Hypothalamus (tissue), 51 donors: ENCODE results near the gene RNF2.
A peak's percentile ranks its signal among the peaks of the same experiment; 100 is the strongest.
"Not testable (repeated sequence)": the region's sequence is repeated elsewhere in the genome, so short reads cannot be mapped to it uniquely, and the experiment has no call there.

Experiments
- DNase-seq, 51 donors: peaks; one replicate each; lab custom pipeline; 2025; lab: John Stamatoyannopoulos, UW

RNF2 gene

GRCh38 chr1:185044981-185045813 is at the start of gene RNF2:
Gene RNF2, plus strand, starts transcription at chr1:185045558. Its CDS starts 41,996 bp downstream, at chr1:185087554.
- DNase-seq = peak; percentile 9 to 84 (median 66)

DNA sequence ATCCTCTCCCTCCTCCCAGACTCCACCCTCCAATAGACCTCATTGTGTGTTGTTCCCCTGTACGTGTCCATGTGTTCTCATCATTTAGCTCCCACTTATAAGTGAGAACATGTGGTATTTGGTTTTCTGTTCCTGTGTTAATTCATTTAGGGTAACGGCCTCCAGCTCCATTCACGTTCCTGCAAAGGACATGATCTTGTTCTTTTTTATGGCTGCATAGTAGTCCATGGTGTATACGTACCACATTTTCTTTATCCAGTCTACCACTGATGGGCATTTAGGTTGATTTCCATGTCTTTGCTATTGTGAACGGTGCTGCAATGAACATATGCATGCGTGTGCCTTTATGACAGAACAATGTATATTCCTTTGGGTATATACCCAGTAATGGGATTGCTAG is 45.4 kb upstream of the RNF2 start:
- not testable (repeated sequence) for DNase-seq

- DNase-seq = not testable (repeated sequence)
Measured at GRCh38 chr1:185001312-185001880, 44.0 kb upstream of the RNF2 start.

- DNase-seq = peak in 1 of 51 donors; percentile 28
Measured at GRCh38 chr1:185008838-185009237, 36.5 kb upstream of the RNF2 start.

- DNase-seq = no peak
Measured at GRCh38 chr1:185010361-185010760, 35.0 kb upstream of the RNF2 start.

- no peak for DNase-seq
Measured at GRCh38 chr1:185014941-185015340, 30.4 kb upstream of the RNF2 start.

DNA sequence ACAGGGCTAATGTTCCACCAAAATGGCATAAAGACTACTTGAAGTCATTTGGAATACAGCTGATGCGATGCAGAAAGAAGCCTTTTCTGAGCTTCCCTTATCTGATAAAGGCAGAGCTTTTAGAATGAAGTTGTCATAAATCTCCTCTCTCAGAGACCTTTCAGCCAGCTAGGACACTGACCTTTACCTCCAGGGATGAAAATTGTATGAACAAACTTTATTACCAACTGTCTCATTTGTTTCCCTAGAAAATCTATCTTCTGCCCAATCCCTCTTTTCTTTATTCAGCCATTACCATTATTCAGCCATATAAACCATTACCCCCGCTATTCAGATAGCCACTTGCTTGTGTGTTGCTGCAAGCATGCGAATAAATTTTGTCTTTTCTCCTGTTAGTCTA is 29.7 kb upstream of the RNF2 start:
- DNase-seq = no peak

DNA sequence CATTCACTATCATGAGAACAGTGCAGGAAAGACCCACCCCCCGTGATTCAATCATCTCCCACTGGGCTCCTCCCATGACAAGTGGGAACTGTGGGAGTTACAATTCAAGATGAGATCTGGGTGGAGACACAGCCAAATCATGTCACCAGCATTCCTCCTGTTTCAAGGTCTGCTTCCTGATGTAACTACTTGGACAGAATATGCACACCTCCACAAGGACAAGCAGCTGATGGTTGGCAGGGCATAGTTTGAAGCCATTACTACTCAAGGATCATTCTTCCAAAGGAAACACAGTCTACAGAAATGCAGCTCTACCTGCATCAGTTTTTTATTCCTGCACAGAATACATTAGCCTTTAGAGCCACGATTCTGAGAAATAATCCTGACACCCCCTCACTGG is 28.5 kb upstream of the RNF2 start:
- DNase-seq = no peak

DNA sequence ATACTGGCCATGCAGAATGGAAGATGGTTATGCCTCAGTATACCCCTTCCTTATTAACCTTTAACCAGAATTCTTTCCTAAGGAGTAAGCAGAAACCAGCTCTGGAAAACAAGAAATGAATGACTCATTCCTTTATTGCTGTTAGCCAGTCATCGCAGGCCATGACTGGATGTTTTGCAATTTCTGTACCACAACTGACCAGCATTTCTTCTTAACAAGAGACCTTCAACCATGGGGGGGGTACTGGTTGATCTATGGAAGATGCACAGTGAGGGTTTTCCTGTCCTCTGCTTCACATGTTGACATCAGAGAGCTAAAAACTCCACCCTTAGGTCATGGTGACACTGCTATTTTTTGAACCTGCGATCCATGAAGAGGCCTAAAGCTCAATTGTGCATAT is 28.0 kb upstream of the RNF2 start:
- no peak for DNase-seq

DNA sequence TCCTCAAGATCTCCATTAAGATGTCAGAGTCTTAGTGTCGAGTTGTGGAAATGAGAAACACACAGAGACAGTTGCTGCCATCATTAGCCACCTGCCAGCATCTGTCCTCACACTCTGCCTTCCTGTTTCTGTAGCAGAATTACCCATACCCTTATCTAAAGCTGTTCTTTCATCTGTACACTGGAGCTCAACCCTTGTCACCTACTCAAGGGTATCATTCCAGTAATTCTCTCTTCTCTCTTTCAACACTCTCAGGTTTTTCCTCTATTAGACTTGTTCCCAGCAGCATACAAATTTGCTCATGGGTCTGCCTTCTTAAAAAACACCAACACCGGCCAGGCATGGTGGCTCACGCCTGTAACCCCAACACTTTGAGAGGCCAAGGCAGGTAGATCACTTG is 27.4 kb upstream of the RNF2 start:
- no peak for DNase-seq

- no peak for DNase-seq
Measured at GRCh38 chr1:185027252-185027882, 18.0 kb upstream of the RNF2 start.

- no peak for DNase-seq
Measured at GRCh38 chr1:185033686-185034085, 11.7 kb upstream of the RNF2 start.

DNA sequence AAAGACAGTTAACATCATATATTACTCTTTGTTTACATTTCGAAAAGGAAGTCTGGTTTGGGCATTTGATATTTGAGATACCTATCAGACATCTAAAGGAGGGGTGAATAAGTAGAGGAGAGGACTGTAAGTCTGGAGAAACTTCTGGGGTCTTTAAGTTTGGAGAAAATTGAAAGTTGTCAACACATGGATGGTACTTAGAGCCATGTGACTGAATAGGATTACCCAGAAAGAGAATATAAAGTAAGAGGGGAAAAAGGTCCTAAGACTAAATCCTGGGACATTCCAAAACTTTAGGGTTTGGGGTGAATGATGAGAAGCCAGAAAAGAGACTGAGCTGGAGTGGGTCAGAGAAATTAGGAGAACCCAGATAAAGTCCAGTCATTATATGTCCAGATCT is 10.1 kb upstream of the RNF2 start:
- no peak for DNase-seq

- DNase-seq = no peak
Measured at GRCh38 chr1:185038813-185039376, 6.5 kb upstream of the RNF2 start.

DNA sequence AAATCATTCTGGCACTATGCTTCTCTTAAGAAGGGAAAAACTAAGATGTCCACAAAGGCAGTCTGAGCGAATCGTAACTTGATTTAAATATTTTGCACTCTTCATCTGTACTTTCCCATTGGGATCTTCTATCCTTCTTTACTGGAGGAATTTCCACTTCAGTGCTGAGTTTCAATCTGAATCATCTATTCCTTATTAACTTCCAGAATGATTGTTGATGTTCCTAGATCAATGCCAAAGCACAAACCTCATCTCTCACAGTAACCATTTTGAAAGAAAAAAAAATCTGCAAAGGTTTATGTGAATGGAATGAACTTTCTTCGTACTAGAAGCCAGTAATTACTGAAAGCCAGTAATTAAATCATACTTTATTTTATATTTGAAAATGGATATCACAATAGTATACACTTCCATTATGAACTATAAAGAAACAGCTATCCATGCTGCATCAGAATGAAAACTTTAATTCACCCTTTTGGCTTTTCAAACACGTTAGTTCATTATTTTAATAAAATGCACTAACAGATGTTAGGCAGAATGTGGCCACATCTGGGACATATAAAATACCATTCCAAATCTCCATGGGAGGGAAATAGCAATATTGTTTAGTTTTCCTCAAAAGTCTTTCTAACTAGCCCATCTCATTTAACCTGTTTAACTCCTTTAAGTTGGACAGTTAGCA is 5.5 kb upstream of the RNF2 start:
- no peak for DNase-seq

DNA sequence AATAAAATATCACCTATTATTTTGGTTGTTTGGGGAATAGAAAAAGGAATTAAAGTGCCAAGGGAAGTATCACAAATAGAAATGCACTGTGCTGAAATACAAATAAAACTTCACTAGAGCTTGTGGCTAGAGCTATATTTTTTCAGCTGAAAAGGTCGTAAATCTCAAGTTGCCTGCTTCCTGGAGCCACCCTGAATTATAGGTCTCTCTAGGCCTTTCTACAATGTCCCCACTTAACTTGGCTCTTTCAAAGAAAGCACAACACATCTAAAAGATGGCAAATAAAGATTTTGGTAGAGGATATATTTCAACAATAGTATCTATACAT is 5.0 kb upstream of the RNF2 start:
- no peak for DNase-seq

GRCh38 chr1:185041742-185042141 is 3.6 kb upstream of the RNF2 start:
- DNase-seq = no peak

DNA sequence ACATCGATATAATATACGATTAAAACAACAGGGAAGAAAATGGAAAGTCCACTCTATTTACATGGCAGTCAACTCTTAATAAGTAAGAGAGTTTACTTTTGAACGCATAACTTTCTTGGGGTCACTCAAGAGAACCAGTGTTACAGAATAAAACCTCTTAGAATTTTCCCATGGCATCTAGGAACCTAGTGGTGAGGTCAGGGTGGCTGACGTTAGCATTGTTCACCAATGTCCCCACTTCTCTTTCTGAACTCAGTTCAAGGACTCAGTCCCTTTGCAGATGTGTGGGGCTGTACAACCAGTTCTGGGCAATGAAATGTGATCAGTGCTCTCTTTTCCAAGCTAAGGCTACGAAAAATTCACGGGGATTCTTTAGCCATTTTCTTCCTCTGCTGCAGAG is 2.6 kb upstream of the RNF2 start:
- DNase-seq = no peak

- DNase-seq = peak in 1 of 51 donors; percentile 4
Measured at GRCh38 chr1:185044387-185044786, 971 bp upstream of the RNF2 start.

- peak in 22 of 51 donors; percentile 3 to 63 (median 40) for DNase-seq
Measured at GRCh38 chr1:185045814-185046492, 595 bp downstream of the RNF2 start.

DNA sequence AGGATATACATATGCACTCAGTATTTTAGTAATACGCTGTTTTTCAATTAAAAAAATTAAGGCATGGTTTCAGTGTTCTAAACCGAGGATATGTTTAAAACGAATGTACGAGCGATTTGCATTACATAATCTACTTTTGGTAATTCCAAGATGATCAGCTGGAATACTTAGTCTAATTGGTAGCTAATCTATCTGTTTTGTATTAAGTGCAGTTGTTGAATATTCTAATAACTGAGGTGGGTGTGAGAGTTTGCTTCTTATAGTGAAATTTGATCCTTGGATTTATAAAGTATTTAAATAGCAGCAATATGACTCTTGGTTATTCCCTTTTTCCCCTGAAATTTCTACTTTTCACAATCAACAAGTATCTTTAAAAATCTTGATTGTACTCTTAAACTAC is 1.3 kb downstream of the RNF2 start:
- DNase-seq = no peak
